AG04449 (cell line): ENCODE data around the gene SLC6A14.

Experiments
- CTCF ChIA-PET: fragments of 350-600 bp; formaldehyde crosslinking; extraction: SDS; loops from one replicate; lab custom pipeline; 2021; ENCODE audit warnings: antibody characterized with exemption; lab: Yijun Ruan, JAX
- POLR2A ChIA-PET: fragments of 400-600, 350-600 bp; formaldehyde crosslinking; extraction: SDS; loops from one replicate; lab custom pipeline; 2020; ENCODE audit warnings: antibody characterized with exemption, inconsistent platforms; lab: Yijun Ruan, JAX
- DNase-seq: peaks from one replicate; pipeline ENCODE4 v3.0.0-alpha.2; 2010; ENCODE audit warnings: low read depth, low spot score
- H3K4me3 ChIP-seq: 2 replicates; pipeline ENCODE4 v1.5.1; 2011; ENCODE audit warnings: low read depth, mild to moderate bottlenecking, control low read depth, low read length
- TF ChIP-seq, protein P1 (sequence below): IDR thresholded peaks from one replicate; pipeline ENCODE4 v1.5.1; 2011; ENCODE audit warnings: mild to moderate bottlenecking, moderate library complexity, low read length, control low read depth, inconsistent platforms; ENCODE audit not compliant: insufficient read depth; ENCODE audit errors: missing control alignments

Gene SLC6A14

GRCh38 chrX:116493271-116493670, 56.9 kb downstream of the SLC6A14 start:
- no peak overlapping the region for H3K4me3 ChIP-seq
- ChIA-PET CTCF (no interaction called here), POLR2A (no interaction called here)
- no peak for DNase-seq
- TF ChIP-seq, protein P1, sequence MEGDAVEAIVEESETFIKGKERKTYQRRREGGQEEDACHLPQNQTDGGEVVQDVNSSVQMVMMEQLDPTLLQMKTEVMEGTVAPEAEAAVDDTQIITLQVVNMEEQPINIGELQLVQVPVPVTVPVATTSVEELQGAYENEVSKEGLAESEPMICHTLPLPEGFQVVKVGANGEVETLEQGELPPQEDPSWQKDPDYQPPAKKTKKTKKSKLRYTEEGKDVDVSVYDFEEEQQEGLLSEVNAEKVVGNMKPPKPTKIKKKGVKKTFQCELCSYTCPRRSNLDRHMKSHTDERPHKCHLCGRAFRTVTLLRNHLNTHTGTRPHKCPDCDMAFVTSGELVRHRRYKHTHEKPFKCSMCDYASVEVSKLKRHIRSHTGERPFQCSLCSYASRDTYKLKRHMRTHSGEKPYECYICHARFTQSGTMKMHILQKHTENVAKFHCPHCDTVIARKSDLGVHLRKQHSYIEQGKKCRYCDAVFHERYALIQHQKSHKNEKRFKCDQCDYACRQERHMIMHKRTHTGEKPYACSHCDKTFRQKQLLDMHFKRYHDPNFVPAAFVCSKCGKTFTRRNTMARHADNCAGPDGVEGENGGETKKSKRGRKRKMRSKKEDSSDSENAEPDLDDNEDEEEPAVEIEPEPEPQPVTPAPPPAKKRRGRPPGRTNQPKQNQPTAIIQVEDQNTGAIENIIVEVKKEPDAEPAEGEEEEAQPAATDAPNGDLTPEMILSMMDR: no peak

- ChIA-PET CTCF (no interaction called here), POLR2A (no interaction called here)
- no peak overlapping the region for H3K4me3 ChIP-seq
- DNase-seq: no peak
- TF ChIP-seq, protein P1: no peak
Measured at GRCh38 chrX:116499780-116500179, 63.4 kb downstream of the SLC6A14 start.
